Activated CD4-positive, alpha-beta T cell treated with anti-CD3 and anti-CD28 coated beads, Interleukin-2, amount 50 U/mL, for 4 hours (primary cell): ENCODE measurements around the gene KRTAP1-5.
"Not testable (repeated sequence)": the region's sequence is repeated elsewhere in the genome, so short reads cannot be mapped to it uniquely, and the experiment has no call there.

Experiments used
- DNase-seq, 2 experiments: peaks; one replicate each; pipeline ENCODE4 v3.0.0-alpha.2; 2020

The KRTAP1-5 gene

DNA sequence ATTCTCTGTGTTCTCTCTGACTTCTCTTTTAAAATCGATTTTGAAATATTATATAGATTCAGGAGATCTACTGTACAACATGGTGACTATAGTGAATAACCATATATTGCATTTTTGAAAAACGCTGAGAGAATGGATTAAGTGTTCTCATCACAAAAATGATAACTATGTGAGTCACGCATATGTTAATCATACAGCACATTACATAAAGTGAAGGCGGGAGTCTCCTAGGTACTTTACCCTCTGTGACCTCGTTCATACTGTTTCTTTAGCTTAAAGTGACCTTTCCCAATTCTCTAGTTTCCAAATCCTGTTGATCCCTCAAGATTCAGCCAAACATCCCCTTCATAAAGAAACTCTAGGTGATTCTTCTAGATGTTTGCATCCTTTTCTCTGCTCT lies 24.2 kb downstream of the KRTAP1-5 start:
- no peak for DNase-seq

DNA sequence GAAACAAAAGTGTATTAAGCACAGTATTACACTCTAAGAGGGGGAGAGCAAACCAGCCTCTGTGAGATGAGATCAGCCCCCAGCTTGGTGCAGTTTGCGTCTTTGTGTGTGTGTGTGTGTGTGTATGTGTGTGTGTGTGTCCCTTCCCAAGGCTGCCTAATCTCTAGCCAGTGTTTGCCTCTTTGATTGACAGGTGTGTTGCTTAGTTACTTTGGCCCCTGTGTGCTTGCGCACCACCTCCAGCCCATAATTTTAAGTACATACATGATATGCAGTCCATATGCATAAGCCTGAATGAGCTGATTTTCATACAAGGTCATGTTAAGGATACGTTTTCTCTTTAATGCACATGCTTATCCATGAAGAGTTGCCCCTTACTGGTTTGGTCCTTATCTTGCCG lies 25.2 kb downstream of the KRTAP1-5 start:
- no peak for DNase-seq

DNA sequence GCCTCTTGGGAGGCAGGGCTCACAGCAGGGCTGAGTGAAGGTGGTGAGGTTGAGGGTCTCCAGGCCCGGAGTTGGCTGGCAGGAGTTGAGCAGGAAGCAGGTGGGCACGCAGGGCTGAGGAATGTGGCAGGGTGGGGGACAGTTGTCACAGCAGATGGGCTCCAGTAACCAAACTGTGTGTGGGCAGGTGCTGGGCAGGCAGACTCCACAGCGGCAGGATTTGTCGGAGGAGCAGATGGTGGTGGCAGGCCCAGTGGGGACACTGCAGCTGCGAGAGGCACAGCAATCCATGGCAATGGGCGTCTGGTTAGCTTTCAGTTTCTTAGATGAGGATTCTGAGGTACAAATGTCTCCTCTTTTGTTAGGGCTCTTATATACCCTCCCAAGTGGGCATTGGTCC lies 27.4 kb downstream of the KRTAP1-5 start, which contains the start of gene KRTAP3-2:
Gene KRTAP3-2, minus strand, starts transcription at position 344 of the 400 bp plus-strand sequence. Its CDS starts 53 bp downstream, at position 291.
- not testable (repeated sequence) for DNase-seq

DNA sequence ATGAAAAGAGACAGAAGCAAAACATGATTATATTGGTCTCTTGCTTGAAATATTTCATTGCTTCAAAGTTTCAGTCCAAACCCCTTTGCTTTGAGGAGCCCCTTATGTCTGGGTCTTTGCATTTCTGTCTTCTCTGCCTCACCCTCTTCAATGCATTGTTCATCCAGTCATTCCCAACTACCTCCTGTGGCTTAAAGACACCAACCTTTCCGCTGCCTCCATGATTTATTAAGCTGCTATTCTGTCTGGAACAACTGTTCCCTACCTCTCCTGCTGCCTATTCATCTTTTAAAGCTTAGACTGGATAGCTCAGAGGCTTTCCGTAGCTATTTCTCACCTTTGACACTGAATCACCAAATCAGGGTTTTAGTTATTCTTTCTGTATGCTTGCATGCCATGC lies 29.6 kb downstream of the KRTAP1-5 start:
- no peak for DNase-seq

DNA sequence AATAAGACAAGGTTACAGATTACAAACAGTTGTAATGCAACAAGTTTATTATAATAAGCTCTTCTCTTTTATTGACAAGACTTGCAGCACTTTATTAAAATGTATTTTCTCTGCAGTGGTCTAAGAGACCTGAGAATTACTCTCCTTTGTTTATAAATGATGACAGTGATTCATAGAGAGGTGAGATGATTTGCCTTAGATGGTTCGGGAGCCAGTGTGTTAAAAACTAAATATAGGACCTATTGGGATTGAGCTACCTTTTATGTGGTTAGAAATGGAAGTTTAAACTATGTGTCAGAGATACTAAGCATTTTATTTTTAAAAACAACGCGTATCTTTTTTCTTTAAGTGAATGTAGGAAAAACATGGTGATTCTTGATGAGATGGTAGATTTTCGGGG lies 30.2 kb downstream of the KRTAP1-5 start:
- no peak for DNase-seq

DNA sequence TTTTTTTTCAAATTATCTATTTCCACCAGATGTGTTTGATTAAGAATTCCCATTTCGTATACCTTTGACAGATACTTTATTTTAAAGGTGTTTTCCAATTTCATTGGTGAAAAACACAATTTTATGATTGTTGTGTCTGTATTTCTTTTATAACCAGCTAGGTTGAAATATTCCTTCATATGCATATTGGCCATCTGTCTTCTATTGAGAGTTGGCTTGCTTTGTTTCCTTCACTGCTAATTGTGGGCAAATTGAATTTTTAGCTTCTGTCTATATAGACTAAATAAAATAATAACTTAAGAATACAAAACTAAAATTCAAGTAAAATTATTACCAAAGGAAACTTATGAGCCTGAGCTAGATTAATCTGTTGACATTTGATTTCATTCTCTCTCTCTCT lies 31.9 kb downstream of the KRTAP1-5 start:
- no peak for DNase-seq

DNA sequence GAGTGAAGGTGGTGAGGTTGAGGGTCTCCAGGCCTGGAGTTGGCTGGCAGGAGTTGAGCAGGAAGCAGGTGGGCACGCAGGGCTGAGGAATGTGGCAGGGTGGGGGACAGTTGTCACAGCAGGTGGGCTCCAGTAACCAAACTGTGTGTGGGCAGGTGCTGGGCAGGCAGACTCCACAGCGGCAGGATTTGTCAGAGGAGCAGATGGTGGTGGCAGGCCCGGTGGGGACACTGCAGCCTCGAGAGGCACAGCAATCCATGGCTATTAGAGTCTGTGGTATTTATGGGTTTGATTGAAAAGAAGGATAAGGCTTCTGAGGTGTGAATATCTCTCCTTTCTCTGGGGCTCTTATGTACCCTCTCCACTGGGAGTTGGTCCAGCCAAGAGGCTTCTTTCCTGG lies 33.2 kb downstream of the KRTAP1-5 start, which contains the start of gene KRTAP3-3:
Gene KRTAP3-3, minus strand, starts transcription at position 326 of the 400 bp plus-strand sequence. Its CDS starts 67 bp downstream, at position 259.
- DNase-seq, result no peak

DNA sequence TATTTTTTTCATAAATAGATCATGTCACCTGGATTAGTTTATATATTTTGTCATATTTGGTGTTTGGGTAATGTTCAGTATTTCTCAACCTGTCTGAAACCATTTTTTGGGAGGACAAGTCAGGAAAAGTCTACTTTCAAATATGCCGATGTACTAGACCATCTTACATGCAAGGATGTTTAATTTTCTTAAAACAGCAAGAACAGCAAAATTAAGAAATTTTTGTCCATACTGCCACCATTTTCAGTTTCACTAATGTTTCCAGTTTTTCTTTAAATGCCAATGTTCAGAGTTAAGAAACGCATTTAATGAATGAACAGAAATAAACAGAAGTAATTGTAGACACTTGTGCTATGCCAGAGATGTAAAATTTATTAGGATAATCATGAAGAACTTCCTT lies 33.9 kb downstream of the KRTAP1-5 start:
- no peak for DNase-seq

DNA sequence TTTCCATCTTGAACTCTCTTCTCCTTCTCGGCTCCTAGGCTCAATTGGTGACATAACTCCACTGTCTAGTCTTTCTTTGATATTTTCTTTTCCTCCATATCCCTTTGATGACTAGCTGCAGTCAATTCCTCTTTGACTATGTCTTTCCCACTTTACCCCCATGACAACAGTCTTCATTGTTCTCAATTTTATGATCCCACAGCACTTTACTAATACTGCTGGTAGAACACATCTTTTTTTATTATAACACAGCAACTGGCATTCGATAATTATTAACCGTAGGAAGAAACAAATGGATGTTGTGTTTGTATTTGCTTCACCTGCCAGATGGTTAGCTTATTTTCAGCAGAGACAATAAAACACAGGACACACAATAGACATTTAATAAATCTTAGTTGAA lies 34.3 kb downstream of the KRTAP1-5 start:
- no peak for DNase-seq

DNA sequence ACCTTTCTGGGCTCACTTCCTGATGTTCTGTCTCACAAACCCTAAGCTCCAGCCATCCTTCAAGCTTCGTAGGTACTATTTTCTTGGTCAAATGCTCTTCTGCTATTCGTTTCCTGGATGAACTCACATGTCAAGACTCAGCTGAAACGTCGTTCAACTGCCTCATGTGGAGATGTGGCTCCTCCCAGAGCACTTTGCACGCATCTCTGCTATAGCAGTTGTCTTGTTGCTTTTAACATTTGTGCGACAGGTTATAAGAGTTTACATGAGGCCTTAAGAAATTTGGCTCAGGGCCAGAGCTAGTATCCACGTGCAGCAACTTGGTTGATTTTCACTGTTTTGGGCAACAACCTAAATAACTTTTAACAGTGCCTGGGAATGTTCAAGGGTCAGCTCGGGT lies 40.1 kb downstream of the KRTAP1-5 start:
- no peak for DNase-seq

DNA sequence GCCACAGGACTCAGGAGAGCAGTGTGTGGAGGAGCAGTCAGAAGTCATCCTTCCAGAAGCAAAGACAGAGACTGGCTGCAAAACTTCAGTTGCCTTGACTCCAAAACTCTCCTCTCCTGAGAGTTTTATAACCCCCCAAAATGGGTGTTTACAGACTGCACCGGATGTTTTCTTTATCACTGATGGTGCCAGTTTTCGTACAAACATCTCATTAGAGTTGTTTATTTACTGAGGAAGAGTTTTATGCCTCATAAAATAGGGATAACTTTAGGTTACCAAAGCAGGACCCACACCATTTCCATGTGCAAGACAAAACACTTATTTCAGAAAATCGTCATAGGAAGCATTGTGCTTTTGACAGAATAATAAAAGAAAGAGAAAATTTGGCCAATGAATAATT lies 42.8 kb downstream of the KRTAP1-5 start, which contains the start of gene KRT40:
Gene KRT40, minus strand, starts transcription at position 101 of the 400 bp plus-strand sequence. Its CDS starts 53 bp downstream, at position 48.
- DNase-seq, result no peak

DNA sequence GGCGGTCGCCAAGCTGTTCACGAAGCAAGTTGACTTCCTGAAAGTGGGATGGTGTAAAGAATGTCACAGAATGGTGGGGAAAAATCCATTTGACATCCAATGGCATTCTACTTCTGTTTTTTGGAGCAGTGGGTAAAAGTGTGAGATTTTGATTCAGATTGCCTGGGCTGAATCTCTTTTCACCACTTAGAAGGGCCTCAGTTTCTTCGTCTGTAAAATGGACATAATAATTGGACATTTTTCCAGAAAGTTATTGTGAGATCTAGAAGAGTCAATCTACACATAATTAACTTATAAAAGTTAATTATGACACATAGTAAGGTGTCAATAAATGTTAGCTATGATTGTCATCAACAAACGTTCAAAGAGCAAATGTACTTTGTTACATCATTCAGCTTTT lies 45.9 kb downstream of the KRTAP1-5 start:
- DNase-seq, result no peak

DNA sequence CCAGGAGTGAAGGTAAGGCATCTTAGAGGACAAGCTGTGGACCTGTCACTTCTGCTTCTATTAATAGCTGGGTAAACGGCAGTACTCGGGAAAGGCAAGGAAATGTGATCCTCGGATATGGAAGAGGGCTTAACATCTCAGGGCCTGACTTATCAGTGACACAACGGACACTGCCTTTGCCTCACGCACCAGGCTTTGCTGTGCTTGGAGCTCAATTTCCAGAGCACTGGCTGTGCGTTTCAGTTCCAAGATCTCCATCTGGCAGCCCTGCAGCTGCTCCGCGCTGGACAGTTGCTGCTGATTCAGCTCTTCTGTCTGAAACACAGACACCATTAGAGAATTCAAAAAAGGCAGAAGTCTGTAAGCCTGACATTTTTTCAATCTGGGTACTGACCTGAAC lies 46.4 kb downstream of the KRTAP1-5 start:
- DNase-seq, result no peak

DNA sequence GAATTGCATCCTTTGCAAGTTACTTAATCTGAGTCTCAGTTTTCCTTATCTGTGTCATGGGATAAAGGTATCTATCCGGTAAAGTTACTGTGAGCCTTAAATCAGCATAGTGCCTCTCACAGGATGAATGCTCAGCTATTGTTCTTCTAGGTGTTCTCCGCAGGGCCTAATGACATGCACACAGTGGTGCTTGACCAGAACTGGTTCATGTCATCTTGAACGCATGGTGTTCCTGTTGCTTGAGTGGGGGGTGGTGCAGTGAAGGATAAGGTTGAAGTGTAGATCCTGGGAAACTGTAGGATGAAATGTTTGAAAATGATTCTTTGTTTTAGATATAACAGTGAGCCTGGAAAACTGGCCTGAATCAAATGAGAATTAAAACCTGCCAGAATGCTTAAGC lies 46.9 kb downstream of the KRTAP1-5 start:
- no peak for DNase-seq

DNA sequence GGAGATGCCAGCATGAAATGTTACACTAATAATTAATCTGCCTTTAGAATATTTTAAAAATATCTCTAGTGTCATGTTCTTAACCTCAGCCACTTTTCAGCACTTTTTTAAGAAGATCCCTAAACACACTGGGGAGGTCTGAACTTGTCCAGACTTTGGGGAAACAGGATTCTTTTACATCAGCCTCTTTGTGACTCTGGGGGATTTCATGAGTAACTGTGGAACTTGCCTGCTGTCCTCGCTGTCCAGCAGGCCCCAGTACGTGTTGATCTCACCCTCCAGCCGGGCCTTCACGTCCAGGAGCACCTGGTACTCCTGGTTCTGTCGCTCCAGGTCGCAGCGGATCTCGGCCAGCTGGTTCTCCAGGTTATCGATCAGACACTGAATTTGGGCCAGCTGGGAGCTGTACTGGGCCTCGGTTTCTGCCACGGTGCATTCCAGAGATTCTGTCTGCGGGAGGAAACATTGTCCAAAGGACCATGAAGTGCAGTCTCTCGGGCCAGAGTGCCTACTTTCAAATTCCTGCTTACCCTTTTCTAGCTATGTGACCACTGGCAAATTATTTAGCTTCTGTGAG lies 48.3 kb downstream of the KRTAP1-5 start:
- no peak for DNase-seq
